ENCODE measurements around the gene CZIB.

DNA sequence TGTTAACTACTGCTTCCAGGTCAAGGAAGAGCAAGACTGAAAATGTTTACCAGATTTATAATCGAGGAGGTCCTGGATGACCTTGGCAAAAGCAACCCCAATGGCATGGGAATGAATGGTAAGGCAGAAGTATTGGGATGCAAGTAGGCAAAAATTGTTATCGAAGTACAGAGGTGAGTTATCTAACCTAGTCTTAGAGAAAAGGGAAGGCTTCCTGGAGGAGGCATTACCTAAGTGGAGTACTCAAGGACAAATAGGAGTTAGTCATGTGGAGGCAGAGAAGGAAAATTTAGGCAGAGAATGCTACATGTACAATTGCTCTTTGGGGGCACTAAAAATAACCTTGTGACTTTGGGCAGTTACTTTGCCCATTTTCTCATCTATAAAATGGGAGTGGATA lies 21.4 kb upstream of the CZIB start:
- TF ChIP-seq EZH2 (IDR thresholded peaks at IDR 0.05; ENCODE audit: low read depth): no peak
- no peak for TF ChIP-seq CTCF (conservative IDR thresholded peaks at IDR 0.05)

Measured in PC-9 (cell line).